Esophagus mucosa (tissue), 1 donor: ENCODE results near the gene DIDO1. TPM values are rescaled to one million over a fixed set of nuclear protein-coding genes. Genes with fewer than 3 reads are reported as not detected.
A peak's percentile ranks its signal among the peaks of the same experiment; 100 is the strongest.

Experiments used
- ATAC-seq: fragments of 200-7000 bp; cut with Tn5 transposase; one replicate; pipeline ENCODE4 v1.9.1; 2020
- total RNA-seq: library from RNA; stranded (reverse); gene quantifications from one replicate; pipeline ENCODE4 v1.2.4, GENCODE V29; 2023
- donor health status: DM: yes; HTN: yes; CAD: no.

Gene DIDO1
- total RNA-seq, 1 donor from 2014 or later = 26.2 TPM

DNA sequence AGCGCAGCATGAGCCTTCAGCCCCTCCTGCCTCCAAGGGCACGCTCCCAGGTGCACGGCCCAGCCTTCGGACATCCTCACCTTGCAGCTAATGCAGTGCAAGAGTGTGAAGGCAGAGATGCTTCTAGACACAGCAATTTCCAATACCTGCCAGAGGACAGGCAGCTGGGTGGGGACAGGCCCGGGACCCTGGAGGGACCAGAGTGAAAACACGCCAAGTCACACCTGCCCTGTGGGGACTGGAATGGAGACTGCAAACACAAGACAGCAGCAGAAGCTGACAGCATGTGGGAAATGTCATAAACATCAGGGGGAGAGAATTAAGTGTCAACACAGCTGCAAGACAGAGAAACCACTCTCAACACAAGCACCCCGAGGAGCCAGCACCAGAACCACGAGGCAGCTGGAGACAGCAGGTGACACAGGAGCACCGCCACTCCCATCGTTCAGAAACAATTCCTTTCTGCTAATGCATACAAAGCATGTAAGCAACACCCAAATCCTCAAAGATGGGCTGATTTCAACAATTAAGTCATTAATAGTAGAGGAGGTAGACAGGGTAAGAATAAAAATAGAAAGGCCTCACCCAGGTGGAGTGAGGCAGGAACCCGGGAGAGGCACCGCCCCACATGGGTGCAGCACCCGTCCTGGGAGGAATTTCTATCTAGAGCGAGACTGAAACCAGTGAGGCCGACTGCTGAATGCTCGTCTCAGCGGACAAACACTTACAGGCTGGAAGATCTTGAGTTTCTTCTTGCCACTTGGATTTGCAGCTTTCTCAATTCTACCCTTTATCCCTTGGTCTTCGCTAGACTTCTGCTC lies 17.1 kb downstream of the DIDO1 start:
- peak; percentile 33 for ATAC-seq

DNA sequence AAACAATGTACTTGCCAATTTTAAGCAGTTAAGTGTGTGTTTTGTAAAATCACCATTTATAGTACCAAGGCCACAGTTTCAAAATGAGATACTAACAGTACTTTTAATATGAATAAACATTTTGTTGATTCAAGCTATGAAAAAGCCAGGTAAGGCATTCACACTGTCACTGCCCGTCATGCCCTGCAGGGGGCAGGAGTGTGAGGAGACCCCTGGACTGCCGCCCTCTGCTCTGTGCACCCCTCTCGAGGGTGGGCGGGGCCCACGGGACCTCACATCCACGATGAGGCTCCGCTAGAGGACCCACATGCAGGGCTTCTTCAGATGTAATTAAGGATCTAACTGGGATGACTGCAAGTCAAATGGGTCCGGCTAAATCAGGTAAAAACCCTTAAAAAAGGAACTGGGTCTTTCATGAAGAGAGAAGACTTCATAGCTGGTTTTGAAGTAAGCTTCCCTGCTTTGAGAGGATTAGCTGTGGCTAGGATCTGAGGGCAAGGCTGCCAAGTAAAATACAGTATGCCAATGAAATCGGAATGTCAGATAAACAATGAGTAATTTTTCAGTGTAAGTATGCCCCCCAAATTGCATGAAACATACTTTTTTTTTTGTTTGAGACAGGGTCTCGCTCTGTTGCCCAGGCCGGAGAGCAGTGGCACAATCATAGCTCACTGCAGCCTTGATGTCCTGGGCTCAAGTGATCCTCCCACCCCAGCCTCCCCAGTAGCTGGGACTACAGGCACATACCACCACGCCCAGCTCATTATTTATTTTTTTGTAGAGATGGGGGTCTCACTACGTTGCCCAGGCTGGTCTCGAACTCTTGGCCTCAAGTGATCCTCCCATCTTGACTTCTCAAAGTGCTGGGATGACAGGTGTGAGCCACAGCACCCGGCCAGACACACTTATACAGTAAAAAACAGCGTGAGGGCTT lies 18.7 kb downstream of the DIDO1 start:
- ATAC-seq = no peak

DNA sequence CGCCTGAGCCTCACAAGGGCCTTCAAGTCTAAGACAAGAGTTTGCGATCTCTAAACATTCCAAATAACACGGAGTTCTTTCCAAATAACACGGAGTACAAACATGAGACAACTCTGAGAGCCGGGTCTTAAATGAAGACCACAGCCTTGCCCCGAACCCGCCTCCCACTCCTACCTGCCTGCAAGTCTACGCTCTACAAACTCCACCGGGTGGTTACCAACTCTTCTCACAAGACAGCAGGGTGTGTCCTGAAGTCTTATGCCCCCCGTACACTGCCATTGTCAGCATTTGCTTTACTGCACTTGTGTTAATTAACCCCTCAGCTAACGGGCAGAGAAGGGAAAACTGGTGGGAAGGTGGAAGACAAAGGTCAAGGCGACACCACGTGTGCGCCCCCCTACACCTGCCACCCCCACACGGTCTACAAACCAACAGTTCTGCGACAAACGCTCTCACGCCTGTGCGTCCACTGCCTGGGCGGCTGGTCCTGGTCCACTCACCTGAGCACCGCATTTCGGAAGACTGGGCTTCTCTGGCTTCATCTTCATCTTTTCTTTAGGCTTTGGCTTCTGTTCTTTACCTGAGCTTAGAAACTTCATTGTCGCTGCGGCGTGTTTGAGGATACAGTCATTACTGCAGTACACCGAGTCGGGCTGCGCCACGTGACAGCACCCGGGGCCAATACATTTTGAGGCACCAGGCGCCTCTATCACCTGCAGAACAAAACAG lies 19.5 kb downstream of the DIDO1 start:
- no peak for ATAC-seq

DNA sequence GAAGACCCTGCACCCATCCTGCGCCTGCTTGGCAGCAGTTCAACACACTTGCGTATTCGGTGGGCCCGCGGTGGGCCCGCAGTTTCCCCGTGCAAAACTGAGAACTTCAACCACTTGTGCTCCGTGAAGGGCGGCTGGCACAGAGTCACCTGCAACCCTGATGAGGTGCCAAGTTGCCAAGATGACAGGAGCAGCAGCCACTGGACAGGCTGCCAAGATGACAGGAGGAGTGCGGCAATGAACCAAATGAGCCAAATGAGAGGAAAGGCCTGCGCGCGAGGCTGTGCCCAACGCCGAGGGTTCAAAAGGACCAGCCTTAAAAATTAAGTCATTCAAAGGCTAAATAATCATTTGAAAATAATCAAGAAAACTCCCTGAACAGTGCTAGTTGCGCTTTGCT lies 20.1 kb downstream of the DIDO1 start:
- ATAC-seq = no peak

DNA sequence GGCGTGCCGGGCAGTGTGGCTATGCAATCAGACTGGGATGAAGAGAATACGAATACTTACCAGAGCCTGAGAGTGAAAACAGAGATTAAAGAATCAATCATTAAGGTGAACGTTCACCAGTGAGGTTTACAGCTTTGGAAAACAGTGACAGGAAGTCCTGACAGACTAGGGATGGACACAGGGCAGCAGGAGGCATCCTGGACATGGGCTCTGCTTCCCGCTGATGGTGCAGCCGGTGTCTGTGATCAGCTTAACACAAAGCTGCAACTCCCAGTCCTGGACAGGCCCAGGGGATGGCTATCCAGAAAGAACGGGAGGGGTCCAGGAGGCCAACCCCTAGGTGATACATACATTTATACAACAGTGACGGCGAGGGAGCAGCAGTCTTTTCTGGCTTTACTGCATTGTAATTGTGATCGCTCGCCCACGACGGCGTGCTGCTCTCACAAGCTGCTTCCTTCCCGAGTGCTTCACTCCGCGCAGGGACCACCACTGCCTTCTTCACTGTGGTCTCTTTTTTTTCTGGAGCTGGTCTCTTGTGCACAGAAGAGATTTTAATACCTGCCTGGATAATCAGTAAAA lies 20.7 kb downstream of the DIDO1 start:
- no peak for ATAC-seq

DNA sequence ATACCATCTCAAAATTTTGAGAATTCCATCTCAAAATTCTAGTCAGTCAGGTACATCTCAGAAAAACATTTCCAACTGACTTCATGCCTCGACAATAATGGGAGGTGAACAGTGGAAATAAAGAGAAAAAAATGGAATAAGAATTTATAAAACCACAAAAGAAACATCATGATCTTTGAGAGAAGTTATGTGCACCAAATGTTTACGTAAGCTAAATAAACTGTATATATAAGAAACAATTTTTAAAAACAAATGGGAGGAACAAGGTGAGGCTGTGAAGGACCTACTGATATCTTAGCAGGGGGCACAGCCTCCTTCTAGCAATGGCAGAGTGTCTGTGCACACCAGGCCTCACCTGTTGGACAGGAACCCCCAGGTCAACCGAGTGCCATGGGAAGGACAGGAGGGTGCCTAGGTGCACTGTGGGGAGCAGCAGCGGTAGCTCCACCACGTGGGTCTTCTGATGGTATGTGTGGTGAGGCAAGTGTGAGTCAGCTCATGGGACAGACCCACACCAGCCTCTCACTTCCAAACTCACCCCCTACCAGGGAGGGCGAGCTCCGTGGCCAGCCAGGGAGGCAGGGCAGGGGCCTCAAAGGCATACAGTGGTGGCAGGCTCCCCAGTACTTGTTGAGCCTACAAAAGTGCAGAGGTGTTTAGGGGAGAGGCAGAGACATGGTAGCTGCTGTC lies 23.2 kb downstream of the DIDO1 start:
- no peak for ATAC-seq

DNA sequence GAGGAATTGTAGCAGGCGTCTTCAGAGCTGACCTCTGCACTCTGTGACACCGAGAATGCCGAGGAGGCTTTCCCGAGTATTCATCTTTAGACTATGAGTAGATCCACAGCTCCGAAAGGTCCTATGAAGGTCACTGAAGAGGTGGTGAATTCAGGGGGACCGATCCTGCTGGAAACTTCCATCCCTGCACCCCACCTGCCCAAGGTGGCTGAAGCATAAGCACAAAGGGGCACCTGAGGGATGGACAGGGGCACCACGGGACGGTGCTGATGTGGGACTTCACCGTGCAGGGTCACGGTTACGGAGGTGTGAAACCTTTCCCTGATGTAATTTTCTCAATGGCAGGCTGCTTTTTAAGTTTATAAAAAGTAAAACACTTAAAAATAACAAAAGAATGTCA lies 24.4 kb downstream of the DIDO1 start:
- ATAC-seq = no peak

DNA sequence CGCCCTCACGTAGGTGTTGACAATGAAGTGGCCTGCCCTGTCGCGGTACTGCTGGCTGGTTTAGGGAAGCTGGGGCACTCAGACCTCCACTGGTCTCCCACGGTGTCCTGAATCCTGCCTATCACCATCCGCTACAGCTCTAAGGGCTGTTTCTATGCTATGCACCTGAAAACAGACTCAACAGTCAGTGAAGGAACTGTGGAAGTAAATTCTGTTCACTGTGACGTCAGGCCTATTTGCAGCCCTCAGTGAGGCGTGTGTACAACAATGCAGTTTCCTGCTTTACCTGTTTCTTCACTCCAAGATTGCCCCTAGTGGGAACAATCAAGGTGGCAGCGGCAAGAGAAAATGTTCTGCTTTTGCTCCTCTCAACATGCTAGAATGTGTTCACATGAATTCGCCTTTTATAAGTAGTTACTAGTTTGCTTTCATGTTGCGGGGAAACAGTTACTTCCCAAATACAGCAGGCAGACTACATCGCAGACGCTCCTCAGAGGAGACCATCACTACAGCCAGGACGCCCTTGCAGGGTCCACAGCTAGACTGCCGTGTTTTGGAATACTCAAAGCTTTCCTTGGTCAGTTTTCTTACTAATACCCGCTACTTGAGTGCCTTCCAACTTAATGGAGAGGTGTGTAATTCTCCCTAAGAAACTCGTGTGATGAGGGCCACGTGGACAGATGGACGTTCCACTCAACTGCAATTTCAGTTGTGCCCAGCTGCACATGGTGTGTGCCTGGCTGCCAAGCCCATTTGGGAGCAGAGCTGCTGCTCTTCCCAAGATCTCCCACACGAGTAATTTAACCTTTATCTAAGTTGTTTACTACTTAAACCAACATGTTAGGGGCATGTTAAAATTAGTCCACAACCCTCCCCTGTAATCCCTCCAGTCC lies 25.4 kb downstream of the DIDO1 start:
- peak; percentile 83 for ATAC-seq

DNA sequence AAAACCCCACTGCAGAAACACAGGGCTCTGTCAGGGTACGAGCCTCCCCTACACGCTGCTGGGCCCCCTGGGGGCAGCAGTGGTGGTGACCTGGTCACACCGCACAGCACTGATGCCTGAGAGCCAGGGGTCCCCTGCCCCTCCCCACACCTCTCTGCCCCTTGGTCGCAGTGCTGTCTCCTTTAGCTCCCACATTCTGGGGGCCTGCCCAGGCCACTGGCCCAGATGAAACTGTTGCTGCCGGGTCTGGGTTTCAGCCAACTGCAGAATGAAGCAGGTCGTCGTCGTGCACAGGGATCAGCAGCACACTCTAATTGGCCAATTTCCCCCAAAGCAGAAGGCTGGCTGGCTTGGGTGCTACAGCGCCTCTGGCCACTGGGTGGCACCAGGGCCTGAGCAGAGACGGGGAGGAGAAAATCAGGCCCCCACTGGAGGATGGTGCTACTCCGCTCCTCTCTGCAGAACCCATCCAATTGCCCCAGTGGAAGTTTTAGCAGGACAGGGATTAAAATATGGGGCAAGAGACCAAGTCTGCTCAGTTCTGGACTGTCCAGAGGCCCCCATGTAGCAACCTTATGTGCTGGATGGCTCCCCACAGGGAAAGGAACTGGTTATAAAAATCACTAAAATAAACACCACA lies 26.1 kb downstream of the DIDO1 start:
- ATAC-seq = peak; percentile 84

DNA sequence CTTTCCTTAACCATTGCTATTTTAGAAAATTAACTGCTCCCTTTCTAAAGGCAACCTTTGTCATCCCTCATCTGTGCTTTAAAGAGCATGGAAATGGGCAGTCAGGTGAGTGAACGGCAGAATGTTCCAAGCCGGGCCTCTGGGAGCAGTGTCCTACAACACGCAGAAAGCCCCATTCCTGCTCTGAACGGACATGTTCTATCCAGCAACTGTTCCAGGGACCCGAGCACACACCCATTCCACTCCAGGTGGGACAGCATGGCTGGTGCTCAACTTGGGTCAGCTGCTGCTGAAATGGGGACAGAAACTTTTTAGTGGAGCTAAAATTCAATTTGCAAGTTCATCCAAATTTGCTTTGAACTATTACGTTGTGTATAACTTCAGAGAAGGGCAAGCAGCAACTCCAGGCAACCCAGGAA lies 26.7 kb downstream of the DIDO1 start:
- peak; percentile 32 for ATAC-seq

DNA sequence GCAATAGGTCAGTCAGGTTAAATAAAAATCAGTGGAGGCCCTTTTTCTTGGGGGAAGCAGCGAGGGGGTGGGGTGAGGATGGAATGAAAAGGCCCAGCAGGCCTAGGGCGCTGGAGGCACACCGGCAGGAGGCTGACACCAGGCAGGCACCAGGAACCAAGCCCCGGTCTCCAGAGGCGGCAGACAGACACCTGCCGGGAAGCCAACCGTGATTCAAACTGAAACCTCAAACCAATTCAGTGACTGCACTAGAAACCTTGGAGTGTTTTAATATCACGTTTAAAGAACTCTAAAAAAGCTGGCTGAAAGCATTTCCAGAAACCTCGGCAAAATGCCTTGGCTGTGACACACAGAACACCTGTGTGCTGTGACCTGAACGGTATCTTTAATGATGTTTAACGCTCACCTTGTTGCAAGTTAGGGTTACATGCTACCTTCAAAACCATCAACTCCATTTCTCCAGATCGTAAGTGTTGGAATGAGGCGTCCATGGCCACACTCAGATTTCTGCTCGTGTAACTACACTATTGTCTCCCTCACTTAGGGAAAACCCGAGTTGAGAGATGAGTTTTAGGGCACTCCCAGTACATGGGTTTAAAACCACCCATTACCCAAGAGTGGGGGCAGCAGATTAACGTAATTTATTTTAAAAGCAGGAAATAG lies 27.2 kb downstream of the DIDO1 start:
- no peak for ATAC-seq

DNA sequence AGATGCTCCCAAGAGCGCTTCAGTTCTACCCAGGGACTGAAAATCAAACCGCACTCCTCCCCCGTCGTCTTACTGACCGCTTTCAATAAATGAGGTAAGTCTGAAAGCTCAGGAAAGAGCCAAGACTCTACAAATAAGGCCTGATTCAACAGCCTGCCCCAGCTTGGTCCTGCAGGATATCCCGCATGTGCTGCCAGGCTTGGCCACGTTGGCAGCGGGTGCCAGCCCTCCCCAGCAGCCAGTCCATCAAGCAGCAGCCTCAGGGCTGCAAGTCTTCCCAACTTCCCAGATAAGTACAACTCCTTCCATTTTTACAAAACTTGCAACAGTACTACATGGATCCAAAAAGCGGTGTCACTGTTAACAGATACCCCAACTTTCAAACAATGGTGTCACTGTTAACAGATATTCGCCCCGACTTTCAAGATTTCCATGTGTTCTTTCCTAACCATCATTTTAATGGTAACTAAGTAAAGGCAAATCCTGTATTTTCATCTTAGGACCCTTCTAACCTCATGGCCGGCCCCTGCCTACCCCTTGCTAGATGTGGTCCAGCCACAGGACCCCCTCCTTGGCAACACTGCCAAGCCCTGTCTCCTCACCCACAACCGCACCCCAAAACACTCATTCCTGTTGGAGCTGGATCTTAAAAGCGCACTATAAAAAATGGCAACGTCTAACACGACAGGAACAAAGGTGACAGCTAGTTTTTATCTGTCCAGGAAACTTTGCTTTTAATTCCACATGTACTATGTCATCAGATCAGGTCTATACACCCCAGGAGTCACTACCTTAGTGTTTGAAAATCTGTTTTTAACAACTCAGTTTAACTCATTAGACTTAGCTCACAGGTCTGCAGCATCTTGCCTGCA lies 28.0 kb downstream of the DIDO1 start:
- peak; percentile 11 for ATAC-seq

DNA sequence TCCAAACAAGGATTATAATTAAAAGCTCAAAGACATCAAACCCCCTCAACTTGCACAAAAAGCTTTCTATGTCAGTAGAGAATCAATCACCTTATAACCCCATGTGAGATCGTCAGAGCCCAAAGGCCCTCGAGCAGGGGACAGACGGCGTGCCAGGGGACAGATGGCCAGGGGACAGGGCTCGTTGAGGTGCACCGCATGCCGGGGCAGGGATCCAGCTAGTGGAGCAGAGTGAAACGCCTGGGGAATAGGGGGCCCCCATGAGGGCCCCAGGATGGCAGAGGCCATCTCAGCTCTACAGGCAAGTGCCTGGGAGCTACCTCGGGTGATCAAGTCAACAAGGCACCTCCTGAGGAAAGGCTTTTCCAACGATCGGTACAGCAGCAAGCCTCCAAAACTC lies 28.6 kb downstream of the DIDO1 start:
- no peak for ATAC-seq

DNA sequence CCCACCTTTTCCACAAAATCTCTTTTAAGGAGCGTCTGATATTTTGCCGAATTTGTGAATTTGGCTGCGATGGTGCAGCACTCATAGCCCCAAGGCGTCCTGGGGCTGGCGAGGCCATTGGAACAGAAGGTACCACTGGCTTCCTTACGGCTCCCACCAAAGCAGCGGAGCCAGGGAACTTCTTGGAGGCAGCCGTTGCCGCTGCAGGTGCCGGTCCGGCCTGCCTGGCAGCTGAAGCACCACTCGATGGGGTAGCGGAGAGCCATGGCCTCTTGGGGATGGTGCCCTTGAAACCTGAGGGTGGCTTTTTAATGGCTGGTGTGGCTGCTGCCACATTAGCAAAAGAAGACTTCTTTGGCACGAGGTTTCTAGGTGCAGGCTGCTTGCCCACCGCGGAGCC lies 29.8 kb downstream of the DIDO1 start:
- no peak for ATAC-seq

DNA sequence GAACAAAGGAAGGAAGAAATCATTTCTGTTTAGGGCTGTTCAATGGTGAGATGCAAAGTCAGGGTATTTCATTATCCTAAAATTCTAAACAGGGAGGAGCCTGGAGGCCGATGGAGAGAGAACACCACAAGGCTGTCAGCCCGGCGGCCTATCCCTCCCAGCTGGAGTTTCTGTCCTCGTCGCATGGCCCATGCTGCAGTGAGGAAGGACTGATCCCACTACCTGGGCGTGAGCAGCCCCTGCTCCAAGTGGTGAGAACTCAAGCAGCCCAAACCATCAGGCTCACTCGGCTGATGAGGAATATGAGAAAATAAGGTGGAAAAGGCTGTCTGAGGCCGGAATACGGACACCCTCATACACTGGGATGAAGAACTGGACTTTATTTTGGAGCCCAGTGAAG lies 30.8 kb downstream of the DIDO1 start:
- ATAC-seq = no peak

DNA sequence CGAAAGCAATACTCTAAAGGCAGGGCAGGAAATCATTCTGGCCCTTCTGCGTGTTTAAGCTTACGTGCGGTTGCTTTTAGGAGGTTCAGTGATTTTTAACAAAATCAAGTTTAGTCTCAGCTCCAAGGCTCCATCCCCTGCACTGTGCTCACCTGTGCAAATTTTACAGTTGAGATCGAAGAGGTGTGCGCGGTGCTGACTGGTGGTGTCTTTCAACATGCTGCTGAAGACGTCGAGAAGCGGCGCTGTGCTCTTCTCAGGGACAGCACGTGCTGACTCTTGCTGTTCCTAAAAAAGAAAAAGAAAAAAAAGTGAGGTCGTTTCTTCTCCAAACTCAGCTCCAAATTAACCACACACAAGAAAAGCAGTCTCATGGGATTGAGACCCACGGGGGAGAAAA lies 32.0 kb downstream of the DIDO1 start:
- ATAC-seq = no peak

DNA sequence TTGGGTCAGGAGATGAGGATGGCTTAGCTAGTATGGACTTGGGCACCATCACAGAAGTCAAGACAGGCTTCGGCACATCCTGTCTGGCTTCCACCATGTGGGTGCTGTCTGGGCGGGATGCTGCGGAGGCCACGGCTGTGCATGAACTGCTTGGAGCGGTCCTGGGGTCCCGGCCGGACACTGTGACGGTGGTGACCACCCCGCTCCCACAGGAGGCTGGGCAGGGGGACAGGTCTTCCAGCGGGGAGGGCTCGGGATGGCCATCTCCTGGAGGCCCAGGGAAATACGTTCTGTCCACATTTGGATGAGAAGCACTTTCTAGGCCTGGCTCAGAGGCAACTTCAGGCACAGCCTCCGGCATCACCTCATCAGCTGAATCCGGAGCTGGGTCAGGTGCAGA lies 32.6 kb downstream of the DIDO1 start:
- no peak for ATAC-seq
